RWPE1 (cell line): Measurements from ENCODE around the gene WNK1.

Source experiments
- CTCF ChIA-PET: fragments of 350-600 bp; sonication (Branson Sonifier 250); formaldehyde crosslinking; extraction: SDS; loops from one replicate; lab custom pipeline; 2021; lab: Yijun Ruan, JAX
- POLR2A ChIA-PET: fragments of 400-600 bp; formaldehyde crosslinking; extraction: SDS; loops from one replicate; lab custom pipeline; 2020; ENCODE audit warnings: antibody characterized with exemption; ENCODE audit not compliant: low non-redundant PET; lab: Yijun Ruan, JAX
- DNase-seq: peaks from one replicate; pipeline ENCODE4 v3.0.0; 2012; ENCODE audit warnings: low spot score
- H3K27ac ChIP-seq: fragments of 450-650 bp; 2 replicates; pipeline ENCODE4 v1.5.1; 2017
- CTCF ChIP-seq: fragments of 450-650 bp; conservative IDR thresholded peaks from 2 replicates; pipeline ENCODE4 v1.5.1; 2017; ENCODE audit warnings: low read depth, mild to moderate bottlenecking

Gene WNK1

DNA sequence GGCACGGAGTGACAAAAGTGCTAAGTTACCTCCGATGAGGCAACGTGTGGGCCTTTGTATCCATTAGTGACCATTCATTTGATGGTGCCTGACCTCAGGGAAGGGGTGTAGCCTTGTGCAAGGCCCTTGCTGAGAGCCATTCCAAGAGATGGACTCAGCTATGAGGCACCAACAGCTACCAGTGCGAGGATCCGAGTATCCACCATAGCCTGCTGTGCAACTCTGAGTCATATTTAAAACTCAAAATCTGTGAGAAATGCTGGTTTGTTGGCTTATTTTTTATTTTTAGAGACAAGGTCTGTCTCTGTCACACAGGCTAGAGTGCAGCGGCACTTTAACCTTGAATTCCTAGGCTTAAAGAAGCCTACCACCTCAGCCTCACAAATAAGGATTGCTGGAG lies 25.1 kb upstream of the WNK1 start:
- no peak overlapping the region for H3K27ac ChIP-seq
- ChIA-PET POLR2A (no interaction called here), CTCF (interaction anchor here (0.6 kb wide), 1 partner anchor 84 kb away, joined by 3 read pairs; no protein-coding TSS in a partner anchor)
- DNase-seq: no peak
- TF ChIP-seq CTCF: no peak

- no peak for DNase-seq
- ChIA-PET CTCF (interaction anchor here (0.5 to 1.1 kb wide), 3 partner anchors 23 to 153 kb away, joined by 3 to 4 read pairs (median 4); no protein-coding TSS in a partner anchor), POLR2A (no interaction called here)
- no peak for TF ChIP-seq CTCF
- H3K27ac ChIP-seq: no peak overlapping the region
Measured at GRCh38 chr12:728781-729180, 23.6 kb upstream of the WNK1 start.

DNA sequence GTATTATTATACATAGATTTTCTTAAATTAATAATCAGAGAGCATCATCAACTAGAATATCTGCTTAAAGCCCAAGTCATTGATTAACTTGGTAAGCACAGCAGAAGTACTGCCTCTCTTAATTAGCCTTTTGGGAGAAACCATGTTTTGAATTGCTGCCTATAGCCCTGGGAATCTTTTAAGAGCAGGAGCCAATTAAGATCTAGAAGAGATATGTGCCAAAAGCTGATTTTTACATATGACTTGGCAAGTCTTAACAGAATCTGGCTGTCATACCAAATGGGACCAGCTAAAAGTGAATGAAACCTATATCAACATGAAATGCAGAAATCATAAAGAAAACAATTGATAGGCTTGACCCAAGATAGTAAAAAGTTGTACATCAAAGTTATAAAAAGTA lies 23.2 kb upstream of the WNK1 start:
- DNase-seq: no peak
- TF ChIP-seq CTCF: no peak
- no peak overlapping the region for H3K27ac ChIP-seq
- ChIA-PET CTCF (interaction anchor here (0.5 to 1.1 kb wide), 2 partner anchors 28 to 153 kb away, joined by 3 to 4 read pairs; no protein-coding TSS in a partner anchor), POLR2A (no interaction called here)

- no peak overlapping the region for H3K27ac ChIP-seq
- ChIA-PET POLR2A (no interaction called here), CTCF (no interaction called here)
- no peak for TF ChIP-seq CTCF
- DNase-seq: no peak
Measured at GRCh38 chr12:730550-730949, 21.8 kb upstream of the WNK1 start.

GRCh38 chr12:737122-737739 lies 15.1 kb upstream of the WNK1 start:
- POLR2A ChIA-PET: no interaction called here
- H3K27ac ChIP-seq: no peak overlapping the region
- no peak for DNase-seq
- CTCF ChIA-PET: no interaction called here
- TF ChIP-seq CTCF: no peak

DNA sequence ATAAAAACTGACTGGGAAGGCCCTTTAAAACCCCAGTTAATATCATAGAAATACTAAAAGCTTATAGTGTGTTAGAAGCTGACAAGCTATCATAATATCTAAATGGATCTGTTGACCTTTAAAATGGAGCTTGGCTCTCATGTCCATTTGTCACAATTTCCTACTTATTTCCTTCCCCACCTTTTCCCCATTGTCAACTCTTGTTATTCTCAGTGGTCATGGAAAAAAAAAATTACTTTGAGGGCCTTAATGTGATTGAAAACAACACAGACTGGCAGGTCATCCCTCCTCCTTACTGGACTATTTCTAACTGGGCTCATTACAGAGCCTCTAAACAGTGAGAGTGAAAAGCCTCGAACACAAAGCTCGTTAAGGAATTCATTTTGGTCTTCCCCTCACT lies 13.7 kb upstream of the WNK1 start:
- ChIA-PET POLR2A (no interaction called here), CTCF (interaction anchor here (0.8 kb wide), 1 partner anchor 12 kb away, joined by 5 read pairs; no protein-coding TSS in a partner anchor)
- TF ChIP-seq CTCF: no peak
- no peak for DNase-seq
- no peak overlapping the region for H3K27ac ChIP-seq
